SK-N-SH (cell line): ENCODE measurements around the gene METTL17. TPM values are rescaled to one million over a fixed set of nuclear protein-coding genes. Genes with fewer than 3 reads are reported as not detected.

Experiments
- CTCF ChIA-PET: fragments of 300-600, 350-600 bp; formaldehyde crosslinking; extraction: SDS; loops from one replicate; lab custom pipeline; 2021; lab: Yijun Ruan, JAX
- POLR2A ChIA-PET: fragments of 350-600 bp; sonication (Branson Sonifier 250); formaldehyde crosslinking; extraction: SDS; loops from one replicate; lab custom pipeline; 2020; ENCODE audit warnings: antibody characterized with exemption, inconsistent platforms; lab: Yijun Ruan, JAX
- DNase-seq: peaks from one replicate; pipeline ENCODE4 v3.0.0; 2012
- H2AFZ ChIP-seq: fragments of 200-600 bp; sonication (generic); 2 replicates; pipeline ENCODE4 v1.8.1; 2016; ENCODE audit warnings: antibody characterized with exemption, mild to moderate bottlenecking, low read depth
- H3F3A ChIP-seq: fragments of 200-600 bp; sonication (generic); replicated peaks from 2 replicates; pipeline ENCODE3; 2016; ENCODE audit warnings: antibody characterized with exemption, mild to moderate bottlenecking; ENCODE audit not compliant: insufficient read depth
- H3K27ac ChIP-seq, 2 experiments: fragments of 200-500 bp in 1 of 2; fragments of 200-600 bp in 1 of 2; sonication (Bioruptor generic) in 1 of 2; sonication (generic), shearing (Covaris generic) in 1 of 2; 2 replicates each; pipeline versions ENCODE4 v1.5.1 to v1.6.1; 2014 to 2016; ENCODE audit warnings: low read depth in 2 of 2, inconsistent platforms in 1 of 2, low read length in 1 of 2, mild to moderate bottlenecking in 1 of 2, mixed read lengths in 1 of 2
- H3K27me3 ChIP-seq: fragments of 200-600 bp; sonication (generic), shearing (Covaris generic); 2 replicates; pipeline ENCODE4 v1.6.1; 2016; ENCODE audit warnings: mixed run types; ENCODE audit not compliant: insufficient read depth
- H3K36me3 ChIP-seq, 2 experiments: fragments of 200-500 bp in 1 of 2; fragments of 200-600 bp in 1 of 2; sonication (Bioruptor generic) in 1 of 2; sonication (generic) in 1 of 2; replicated peaks in 1 of 2; 2 replicates each; pipeline versions ENCODE3 to v1.5.1; 2014 to 2016; ENCODE audit warnings: low read length in 1 of 2, mild to moderate bottlenecking in 1 of 2; ENCODE audit not compliant: insufficient read depth in 2 of 2, control insufficient read depth in 1 of 2
- H3K4me1 ChIP-seq, 2 experiments: fragments of 200-500 bp in 1 of 2; fragments of 200-600 bp in 1 of 2; sonication (Bioruptor generic) in 1 of 2; sonication (generic), shearing (Covaris generic) in 1 of 2; 2 replicates each; pipeline versions ENCODE4 v1.5.1 to v1.6.1; 2014 to 2016; ENCODE audit warnings: low read depth in 1 of 2, low read length in 1 of 2, mixed run types in 1 of 2; ENCODE audit not compliant: insufficient read depth in 2 of 2, control insufficient read depth in 1 of 2
- H3K4me2 ChIP-seq: fragments of 200-600 bp; sonication (generic), shearing (Covaris generic); 2 replicates; pipeline ENCODE4 v1.6.1; 2017; ENCODE audit warnings: mixed run types
- H3K4me3 ChIP-seq, 2 experiments: fragments of 200-500 bp in 1 of 2; fragments of 200-600 bp in 1 of 2; sonication (Bioruptor generic) in 1 of 2; sonication (generic), shearing (Covaris generic) in 1 of 2; 2 replicates each; pipeline versions ENCODE4 v1.5.1 to v1.8.1; 2014 to 2016; ENCODE audit warnings: low read depth in 2 of 2, inconsistent platforms in 1 of 2, low read length in 1 of 2, mild to moderate bottlenecking in 1 of 2, mixed read lengths in 1 of 2, moderate library complexity in 1 of 2
- H3K79me2 ChIP-seq: fragments of 200-600 bp; sonication (generic); 2 replicates; pipeline ENCODE4 v1.8.1; 2017; ENCODE audit warnings: mild to moderate bottlenecking; ENCODE audit not compliant: insufficient read depth
- H3K9ac ChIP-seq: fragments of 200-600 bp; sonication (generic); 2 replicates; pipeline ENCODE4 v1.6.1; 2017; ENCODE audit warnings: mixed run types
- H3K9me2 ChIP-seq: fragments of 200-600 bp; sonication (generic); 2 replicates; pipeline ENCODE4 v1.6.1; 2017; ENCODE audit warnings: mixed run types
- H3K9me3 ChIP-seq: fragments of 200-600 bp; sonication (generic); 2 replicates; pipeline ENCODE4 v1.6.1; 2017; ENCODE audit warnings: mixed run types, mild to moderate bottlenecking, moderate library complexity
- H4K20me1 ChIP-seq: fragments of 200-600 bp; sonication (generic); 2 replicates; pipeline ENCODE4 v1.6.1; 2017; ENCODE audit warnings: mild to moderate bottlenecking, mixed run types; ENCODE audit not compliant: insufficient read depth
- EZH2phosphoT487 ChIP-seq: fragments of 200-600 bp; sonication (generic); IDR thresholded peaks from 2 replicates; pipeline ENCODE4 v1.6.1; 2017; ENCODE audit warnings: low read depth, mixed run types, mild to moderate bottlenecking, antibody characterized with exemption, moderate library complexity, borderline replicate concordance
- FOXJ3 ChIP-seq: sonication (generic); formaldehyde crosslinking; IDR thresholded peaks from 2 replicates; pipeline ENCODE4 v1.5.1; 2020; ENCODE audit warnings: mild to moderate bottlenecking, missing genetic modification reagents
- GABPA ChIP-seq: IDR thresholded peaks from 2 replicates; pipeline ENCODE4 v1.4.0; 2012; ENCODE audit warnings: low read depth, mild to moderate bottlenecking
- MAX ChIP-seq: IDR thresholded peaks from 2 replicates; pipeline ENCODE4 v1.4.0; 2012; ENCODE audit warnings: low read depth
- MEF2A ChIP-seq: IDR thresholded peaks from 2 replicates; pipeline ENCODE4 v1.4.0; 2012; ENCODE audit warnings: low read depth, borderline replicate concordance
- RAD21 ChIP-seq: IDR thresholded peaks from 2 replicates; pipeline ENCODE4 v1.6.1; 2012; ENCODE audit warnings: mild to moderate bottlenecking, low read length
- RCOR1 ChIP-seq: fragments of 150-350 bp; IDR thresholded peaks from 2 replicates; pipeline ENCODE4 v1.6.1; 2017; ENCODE audit warnings: antibody characterized with exemption, low read length
- SIN3A ChIP-seq: IDR thresholded peaks from 2 replicates; pipeline ENCODE4 v1.6.1; 2012; ENCODE audit warnings: low read depth, mild to moderate bottlenecking, low read length, moderate library complexity, borderline replicate concordance
- USF1 ChIP-seq: IDR thresholded peaks from 2 replicates; pipeline ENCODE4 v1.4.0; 2012; ENCODE audit warnings: low read depth, borderline replicate concordance
- USF2 ChIP-seq: fragments of 150-350 bp; IDR thresholded peaks from 2 replicates; pipeline ENCODE4 v1.6.1; 2017; ENCODE audit warnings: antibody characterized with exemption, low read length, low read depth, borderline replicate concordance
- WGBS: methylation state at CpG from one replicate; pipeline ENCODE4 v1.1.6; 2017; ENCODE audit warnings: low lambda C conversion rate; 5-methylcytosine and 5-hydroxymethylcytosine counted together
- polyA plus RNA-seq, 3 experiments: library from polyadenylated mRNA; depleted of rRNA; stranded (reverse); fragments of >200 nt; gene quantifications; 2 replicates each; pipeline ENCODE4 v1.2.3, GENCODE V29; 2012

The METTL17 gene
- polyA plus RNA-seq, 1 of the 3 experiments (the other 2 are of a cell fraction): 104 TPM

- WGBS: 87% methylated on average over 4 of the region's 5 CpGs
- Histone ChIP-seq H3K27me3 (no peaks in the 10 kb centered on the region), H2AFZ (no peak overlapping the region), H3K4me1 (peaks cover 0 to 10% of the 10 kb centered on the region in 2 experiments; a peak in 1 of 4 replicates), H3K9ac (no peak overlapping the region), H3K79me2 (no peaks in the 10 kb centered on the region), H4K20me1 (no peaks in the 10 kb centered on the region), H3K4me2 (no peak overlapping the region), H3K36me3 (no peaks in the 10 kb centered on the region), H3K9me3 (no peaks in the 10 kb centered on the region), H3K27ac (no peak overlapping the region), H3K4me3 (no peak overlapping the region), H3K9me2 (no peaks in the 10 kb centered on the region), H3F3A (no peaks in the 10 kb centered on the region)
- CTCF ChIA-PET: interaction anchor here (1.5 to 18.2 kb wide), 4 partner anchors 20 to 80 kb away, joined by 7 to 555 read pairs (median 128); partner anchors contain the start of genes ARHGEF40, RNASE7, TMEM253 and ZNF219
- TF ChIP-seq MEF2A (no peak), FOXJ3 (CRISPR knock-in tag) (no peak), USF2 (no peak), MAX (no peak), EZH2phosphoT487 (no peak), SIN3A (no peak), RCOR1 (no peak), GABPA (no peak)
- DNase-seq: no peak
- POLR2A ChIA-PET: no interaction called here
These were observed 31.3 kb downstream of the METTL17 start for GRCh38 chr14:21020977-21021545.

- DNase-seq: no peak
- Histone ChIP-seq H3K79me2 (no peaks in the 10 kb centered on the region), H3K9me3 (no peaks in the 10 kb centered on the region), H3K36me3 (no peaks in the 10 kb centered on the region), H3K4me2 (no peak overlapping the region), H3K4me1 (peaks cover 0 to 10% of the 10 kb centered on the region in 2 experiments; a peak in 1 of 4 replicates), H3K27ac (no peak overlapping the region), H3K27me3 (no peaks in the 10 kb centered on the region), H4K20me1 (no peaks in the 10 kb centered on the region), H3F3A (no peaks in the 10 kb centered on the region), H3K9me2 (no peaks in the 10 kb centered on the region), H2AFZ (no peak overlapping the region), H3K9ac (no peak overlapping the region), H3K4me3 (no peak overlapping the region)
- CTCF ChIA-PET: interaction anchor here (1.3 to 18.2 kb wide), 5 partner anchors 8 to 79 kb away, joined by 6 to 555 read pairs (median 36); partner anchors contain the start of genes RNASE7, TMEM253 and ZNF219
- 90% methylated on average over 5 of the region's 5 CpGs for WGBS
- TF ChIP-seq RAD21: no peak
- TF ChIP-seq RCOR1: no peak
- no peak for TF ChIP-seq USF1
- POLR2A ChIA-PET: no interaction called here
These were observed 32.9 kb downstream of the METTL17 start for GRCh38 chr14:21022686-21023085.
